Skeletal muscle cell (primary cell): ENCODE data around the gene SH3RF1.
"Not testable (repeated sequence)": the region's sequence is repeated elsewhere in the genome, so short reads cannot be mapped to it uniquely, and the experiment has no call there.

ENCODE experiments used
- DNase-seq: peaks from one replicate; pipeline ENCODE4 v3.0.0-alpha.2; 2010; ENCODE audit warnings: low read depth
- H3K4me3 ChIP-seq: 2 replicates; pipeline ENCODE4 v1.5.1; 2011; ENCODE audit warnings: low read depth, mild to moderate bottlenecking, control low read depth, low read length, moderate library complexity

SH3RF1 gene

DNA sequence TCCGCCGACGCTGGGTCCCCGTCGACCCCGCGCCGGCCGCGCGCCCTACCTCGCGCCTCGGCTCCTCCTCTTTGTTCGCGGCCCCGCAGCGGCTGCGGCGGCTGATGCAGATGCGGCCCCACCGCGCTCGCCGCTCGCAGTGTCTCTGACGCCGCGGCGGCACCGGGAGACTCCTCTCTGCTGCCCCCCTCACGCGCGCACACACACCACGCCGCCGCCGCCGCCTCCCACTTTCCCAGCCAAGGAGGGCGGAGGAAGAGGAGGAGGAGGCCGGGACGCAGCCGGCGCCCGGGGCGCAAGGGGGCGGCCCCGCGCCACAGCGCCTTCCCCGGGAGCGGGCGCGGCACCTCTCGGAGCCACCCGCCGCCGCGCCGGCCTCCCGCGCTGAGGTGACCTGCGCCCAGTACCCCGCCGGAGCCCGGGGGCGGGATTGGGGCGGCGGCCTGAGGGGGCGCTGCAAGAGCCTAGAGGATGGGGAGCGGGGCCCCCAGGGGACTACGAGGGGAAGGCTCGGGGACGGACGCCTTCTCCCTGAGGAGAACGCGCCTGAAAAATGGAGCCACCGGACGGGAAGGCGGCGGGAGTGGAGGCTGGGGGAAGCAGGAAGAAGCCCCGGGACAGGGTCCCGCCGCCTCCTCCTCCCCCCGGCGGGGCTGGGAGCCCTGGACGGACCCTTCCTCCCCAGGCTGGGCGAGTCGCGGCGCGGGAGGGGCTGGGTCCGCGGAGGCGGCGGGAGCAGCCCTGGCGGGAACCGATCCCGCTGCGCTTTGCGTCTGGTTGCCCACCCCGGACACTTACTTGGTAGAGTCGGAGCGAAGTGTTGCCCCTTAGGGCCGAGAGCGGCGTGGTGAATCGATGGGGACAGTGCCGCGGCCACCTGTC, at the start of gene SH3RF1:
Gene SH3RF1 (minus strand): TSS at position 147 of the 882 bp plus-strand sequence. CDS start 1,744 bp downstream, outside the sequence.
- no peak for DNase-seq
- H3K4me3 ChIP-seq: peak within 1 kb of the TSS; percentile 95

DNA sequence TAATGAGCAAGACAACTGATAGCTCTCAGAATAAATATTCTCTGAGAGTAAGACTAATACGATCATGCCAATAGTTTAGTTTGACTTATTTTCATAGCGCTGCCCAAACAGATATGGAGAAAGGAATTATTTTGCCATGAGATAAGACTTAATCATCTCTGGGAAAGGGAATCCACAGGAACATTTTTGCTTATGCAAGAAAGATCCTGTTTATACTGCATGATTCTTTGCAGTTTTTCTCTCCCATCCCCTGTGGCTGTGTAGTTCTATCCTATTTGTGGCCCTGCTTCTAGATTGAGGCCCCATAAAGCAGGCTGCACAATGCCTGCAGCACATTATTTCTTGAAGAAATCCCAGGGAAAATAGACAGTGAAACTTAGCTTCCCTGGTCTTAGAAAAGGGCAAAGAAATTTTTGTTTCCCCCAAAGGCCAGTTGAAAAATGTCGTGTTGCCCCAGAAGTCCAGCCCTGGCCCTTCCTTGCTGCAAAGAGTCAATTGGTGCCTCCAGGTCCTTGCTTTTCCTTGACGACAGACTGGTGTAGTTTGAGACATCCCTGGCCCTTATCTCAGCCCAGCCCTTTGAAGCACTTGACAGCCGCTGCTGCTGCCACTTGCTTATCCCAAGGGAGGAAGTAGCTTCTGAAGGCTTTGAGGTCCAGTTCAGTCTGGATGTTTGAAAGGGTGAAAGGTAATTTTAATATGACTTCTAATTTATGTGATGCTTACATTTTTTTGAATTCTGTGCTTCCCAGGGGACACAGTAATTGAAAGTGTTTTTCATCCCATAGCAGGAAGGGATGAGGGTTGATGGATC, 45.0 kb upstream of the SH3RF1 start:
- H3K4me3 ChIP-seq: no peak overlapping the region
- DNase-seq: peak; percentile 52

GRCh38 chr4:169314906-169315305, 44.1 kb upstream of the SH3RF1 start:
- H3K4me3 ChIP-seq: no peak overlapping the region
- peak; percentile 65 for DNase-seq

DNA sequence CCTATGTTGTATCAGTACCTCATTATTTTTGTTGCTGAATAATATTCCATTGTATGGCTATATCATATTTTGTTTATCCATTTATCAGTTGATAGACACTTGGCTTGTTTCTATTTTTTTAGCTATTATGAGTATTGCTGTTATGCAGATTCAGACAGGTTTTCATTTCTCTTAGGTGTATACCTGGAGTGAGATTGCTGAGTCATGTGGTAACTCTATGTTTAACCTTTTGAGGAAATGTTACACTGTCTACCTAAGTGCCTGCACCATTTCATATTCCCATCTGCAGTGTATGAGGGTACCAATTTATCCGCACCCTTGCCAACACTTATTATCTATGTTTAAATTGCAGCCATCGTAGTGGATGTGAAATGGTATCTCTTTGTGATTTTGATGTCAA, 43.0 kb upstream of the SH3RF1 start:
- DNase-seq: no peak

DNA sequence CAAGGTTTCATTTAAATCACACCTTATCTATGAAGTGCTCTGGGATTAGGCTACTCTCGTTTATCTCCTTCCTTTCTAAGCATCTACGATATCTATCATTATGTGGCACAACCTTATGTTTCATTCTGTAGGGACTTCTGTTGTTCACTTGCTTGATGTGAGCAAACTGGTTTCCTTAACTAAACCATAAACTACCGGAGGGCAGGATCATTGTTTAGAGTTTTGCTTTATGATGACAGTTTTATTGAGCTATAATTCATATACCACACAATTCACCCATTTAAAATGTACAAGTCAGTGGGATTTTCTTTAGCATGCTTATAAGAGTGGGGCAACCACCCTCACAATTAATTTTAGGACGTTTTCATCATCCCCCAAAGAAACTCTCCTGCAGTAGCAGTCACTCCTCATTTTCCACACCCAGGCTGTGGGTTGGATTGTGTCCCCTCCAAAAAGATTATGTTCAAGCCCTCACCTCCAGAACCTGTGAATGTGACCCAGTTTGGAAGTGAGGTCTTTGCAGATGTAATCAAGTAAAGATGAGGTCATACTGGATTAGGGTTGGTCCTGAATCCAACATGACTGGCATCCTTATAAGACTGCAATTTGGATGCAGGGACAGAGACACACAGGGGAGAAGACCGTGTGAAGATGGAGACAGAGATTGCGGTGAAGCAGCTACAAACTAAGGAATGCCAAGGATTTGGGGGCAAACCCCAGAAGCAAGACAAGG, 42.1 kb upstream of the SH3RF1 start:
- no peak for DNase-seq
- no peak overlapping the region for H3K4me3 ChIP-seq

More for the DNA sequence above, 43.0 kb upstream of the SH3RF1 start:
- no peak overlapping the region for H3K4me3 ChIP-seq

- H3K4me3 ChIP-seq: no peak overlapping the region
- DNase-seq: no peak
These were observed 41.0 kb upstream of the SH3RF1 start for GRCh38 chr4:169311643-169312365.

- no peak for DNase-seq
- no peak overlapping the region for H3K4me3 ChIP-seq
These were observed 38.7 kb upstream of the SH3RF1 start for GRCh38 chr4:169309326-169309967.

- no peak for DNase-seq
- H3K4me3 ChIP-seq: no peak overlapping the region
These were observed 36.8 kb upstream of the SH3RF1 start for GRCh38 chr4:169307576-169307975.

DNA sequence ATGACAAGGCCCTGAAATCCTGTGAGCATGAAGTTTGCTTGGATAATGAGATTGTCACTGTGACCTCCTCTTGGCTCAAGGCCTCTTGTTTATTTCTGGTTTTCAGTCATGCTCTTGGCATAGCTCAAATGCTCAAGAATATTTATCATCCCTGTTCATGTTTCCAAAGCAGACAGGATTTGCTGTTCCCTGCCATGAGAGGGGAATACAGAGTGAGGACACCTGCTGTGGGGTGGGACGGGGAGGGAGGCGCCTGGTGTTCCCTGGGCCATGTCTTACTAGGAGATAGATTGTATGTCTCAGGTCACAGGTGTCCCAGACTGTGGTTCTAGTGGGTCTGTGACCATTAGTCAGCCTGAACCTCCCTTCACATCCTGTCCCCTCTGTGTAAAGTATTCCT, 34.9 kb upstream of the SH3RF1 start:
- no peak overlapping the region for H3K4me3 ChIP-seq
- DNase-seq: no peak

- H3K4me3 ChIP-seq: no peak overlapping the region
- DNase-seq: no peak
These were observed 34.4 kb upstream of the SH3RF1 start for GRCh38 chr4:169305173-169305572.

DNA sequence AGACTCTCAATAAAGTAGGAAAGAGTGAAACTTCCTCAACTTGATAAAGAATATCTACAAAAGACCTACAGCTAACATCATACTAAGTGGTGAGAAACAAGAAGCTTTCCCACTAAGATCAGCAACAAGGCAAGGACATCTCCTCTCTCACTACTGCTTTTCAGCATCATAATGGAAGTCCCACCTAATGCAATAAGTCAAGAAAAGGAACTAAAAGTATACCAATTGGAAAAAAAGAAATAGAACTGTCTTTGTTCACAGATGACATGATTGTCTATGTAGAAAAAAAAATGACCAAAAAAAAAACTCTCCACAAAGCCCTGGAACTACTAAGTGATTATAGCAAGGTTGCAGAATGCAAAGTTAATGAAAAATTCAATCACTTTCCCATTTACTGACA, 25.1 kb upstream of the SH3RF1 start:
- H3K4me3 ChIP-seq: no peak overlapping the region
- DNase-seq: no peak

DNA sequence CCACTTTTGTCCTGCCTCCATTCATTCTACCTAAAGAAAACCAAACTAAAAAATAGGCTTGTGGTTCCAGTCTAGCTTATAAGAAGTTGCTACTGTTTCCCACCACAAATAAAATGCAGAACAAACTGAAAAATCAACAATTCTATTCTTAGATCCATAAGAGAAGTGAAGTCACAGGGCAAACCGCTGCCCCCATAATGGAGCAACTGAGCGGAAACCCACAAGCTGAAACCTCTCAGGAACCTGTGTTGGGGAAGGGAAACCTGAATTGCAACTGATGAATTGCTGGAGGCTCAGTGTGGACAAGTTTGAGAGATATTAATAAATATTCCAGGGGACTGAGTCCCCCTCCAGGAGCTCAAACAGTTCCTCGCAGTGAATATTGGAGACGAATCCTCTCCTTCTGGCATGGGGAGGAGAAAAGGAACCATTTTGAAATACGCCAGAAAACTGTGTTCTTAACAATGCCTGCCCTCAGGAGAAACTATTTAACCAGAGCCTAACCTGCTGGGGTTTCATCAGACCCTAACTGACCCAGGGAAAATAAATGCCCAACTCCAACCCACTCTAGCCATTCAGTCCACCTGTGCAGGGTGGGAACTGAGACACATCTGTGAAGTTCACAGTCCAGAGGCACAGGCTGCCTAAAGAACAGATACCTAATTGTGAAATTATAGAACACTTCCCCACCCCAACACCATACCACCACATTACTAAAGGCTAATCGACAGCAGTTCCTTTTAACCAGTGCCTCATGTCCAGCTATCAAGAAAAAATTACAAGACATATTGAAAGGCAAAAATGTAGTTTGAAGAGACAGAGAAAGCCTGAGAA, 22.8 kb upstream of the SH3RF1 start:
- H3K4me3 ChIP-seq: no peak overlapping the region
- no peak for DNase-seq

GRCh38 chr4:169287983-169288382, 17.2 kb upstream of the SH3RF1 start:
- H3K4me3 ChIP-seq, DNase-seq: not testable (repeated sequence)

GRCh38 chr4:169286562-169287301, 16.0 kb upstream of the SH3RF1 start:
- H3K4me3 ChIP-seq: no peak overlapping the region
- DNase-seq: no peak

- peak; percentile 79 for DNase-seq
- no peak overlapping the region for H3K4me3 ChIP-seq
These were observed 12.4 kb upstream of the SH3RF1 start for GRCh38 chr4:169283114-169283509.

GRCh38 chr4:169282429-169283113, 11.8 kb upstream of the SH3RF1 start:
- no peak for DNase-seq
- no peak overlapping the region for H3K4me3 ChIP-seq

GRCh38 chr4:169279108-169279507, 8.4 kb upstream of the SH3RF1 start:
- no peak overlapping the region for H3K4me3 ChIP-seq
- DNase-seq: no peak
